H1 (cell line): ENCODE measurements around the gene PCGF3. TPM values are rescaled to one million over a fixed set of nuclear protein-coding genes. Genes with fewer than 3 reads are reported as not detected.

Experiments
- CHD7 ChIP-seq: fragments of 300-600 bp; sonication (generic); IDR thresholded peaks from 2 replicates; pipeline ENCODE4 v1.7.1; 2012; ENCODE audit warnings: low read length, moderate library complexity, mild to moderate bottlenecking, inconsistent platforms; ENCODE audit not compliant: insufficient replicate concordance
- CTCF ChIP-seq, 3 experiments: IDR thresholded peaks; 1 replicate in 2 of 3; 2 replicates in 1 of 3; pipeline versions ENCODE4 v1.5.1 to v1.6.1; 2011; ENCODE audit warnings: low read length in 3 of 3, mild to moderate bottlenecking in 3 of 3, inconsistent platforms in 2 of 3, low read depth in 1 of 3, moderate library complexity in 1 of 3; ENCODE audit not compliant: insufficient read depth in 1 of 3; ENCODE audit errors: control extremely low read depth in 1 of 3
- HDAC6 ChIP-seq: IDR thresholded peaks from one replicate; pipeline ENCODE4 v1.7.1; 2012; ENCODE audit warnings: low read depth, mild to moderate bottlenecking, inconsistent platforms, low read length, moderate library complexity
- POU5F1 ChIP-seq: IDR thresholded peaks from 2 replicates; pipeline ENCODE4 v1.6.1; 2011; ENCODE audit warnings: low read depth, mild to moderate bottlenecking, low read length, moderate library complexity
- RBBP5 ChIP-seq: IDR thresholded peaks from 2 replicates; pipeline ENCODE4 v1.7.1; 2012; ENCODE audit warnings: low read depth, mild to moderate bottlenecking, inconsistent platforms, low read length, moderate library complexity, borderline replicate concordance
- RFX5 ChIP-seq: IDR thresholded peaks from 2 replicates; pipeline ENCODE4 v1.6.1; 2011; ENCODE audit warnings: low read depth, low read length, improper control_type of control experiment, borderline replicate concordance
- RNF2 ChIP-seq: fragments of 200-900, 300-1000 bp; sonication (generic); IDR thresholded peaks from 2 replicates; pipeline ENCODE4 v1.7.1; 2016; ENCODE audit warnings: borderline replicate concordance, low read depth, mild to moderate bottlenecking, antibody characterized with exemption, low read length; ENCODE audit not compliant: poor library complexity, severe bottlenecking; ENCODE audit errors: missing control alignments
- SIX5 ChIP-seq: IDR thresholded peaks from 2 replicates; pipeline ENCODE4 v1.6.1; 2011; ENCODE audit warnings: mild to moderate bottlenecking, low read depth, low read length
- TCF12 ChIP-seq: IDR thresholded peaks from 2 replicates; pipeline ENCODE4 v1.6.1; 2011; ENCODE audit warnings: low read depth, mild to moderate bottlenecking, low read length
- YY1 ChIP-seq: IDR thresholded peaks from 2 replicates; pipeline ENCODE4 v1.6.1; 2011; ENCODE audit warnings: low read depth, mild to moderate bottlenecking, low read length
- polyA plus RNA-seq, 7 experiments: library from polyadenylated mRNA; depleted of rRNA in 3 of 7; stranded (reverse) in 5 of 7; unstranded in 2 of 7; fragments of >200 nt in 5 of 7; fragments of 200-250 nt in 2 of 7; gene quantifications; 1 replicate in 5 of 7; 2 replicates in 1 of 7; 4 replicates in 1 of 7; pipeline versions ENCODE4 v1.2.1 to v1.2.3, GENCODE V29; 2011 to 2013; ENCODE audit warnings: missing spikeins in 2 of 7, mixed read lengths in 2 of 7
- total RNA-seq: library from RNA; stranded (reverse); fragmentation: NEBNext Ultra II Directional; extraction: Animal tissue kit (Norgen Biotek cat#: 25700); gene quantifications from 2 replicates; pipeline ENCODE4 v1.2.1, GENCODE V29; 2021

The PCGF3 gene
- total and polyA plus RNA-seq, 2 of the 8 experiments (the other 6 are each of a cell fraction or from before 2014, with no cell fraction given) = 52.7 to 52.9 TPM

- TF ChIP-seq CHD7 = no peak
- no peak for TF ChIP-seq HDAC6
- TF ChIP-seq RNF2 = no peak
- TF ChIP-seq YY1 = no peak
- TF ChIP-seq TCF12 = no peak
- TF ChIP-seq CTCF (IDR thresholded peaks at IDR 0.05; ENCODE audit: control extremely low read depth in 1 of 3, insufficient read depth in 1 of 3, low read depth in 1 of 3, low read length in 3 of 3) = no peak
- TF ChIP-seq SIX5 = no peak
- TF ChIP-seq RBBP5 = no peak
- no peak for TF ChIP-seq RFX5
- no peak for TF ChIP-seq POU5F1
Measured at GRCh38 chr4:708631-708933, 3.0 kb downstream of the PCGF3 start (continued).
